Activated CD4-positive, alpha-beta T cell treated with anti-CD3 and anti-CD28 coated beads, Interleukin-2, amount 10 ng/mL, durations not matched to agents 7 days and 5 days (primary cell): ENCODE measurements around the gene OR5A1. TPM values are rescaled to one million over a fixed set of nuclear protein-coding genes. Genes with fewer than 3 reads are reported as not detected.
A peak's percentile ranks its signal among the peaks of the same experiment; 100 is the strongest.
"Not testable (repeated sequence)": the region's sequence is repeated elsewhere in the genome, so short reads cannot be mapped to it uniquely, and the experiment has no call there.

Experiments
- CTCF ChIA-PET: fragments of 350-600 bp; sonication (Branson Sonifier 250); formaldehyde crosslinking; loops from one replicate; lab custom pipeline; 2021; ENCODE audit warnings: antibody characterized with exemption; lab: Charles Lee
- POLR2A ChIA-PET: fragments of 350-600 bp; sonication (Branson Sonifier 250); formaldehyde crosslinking; loops from one replicate; lab custom pipeline; 2021; ENCODE audit warnings: antibody characterized with exemption; lab: Charles Lee
- DNase-seq: peaks from one replicate; pipeline ENCODE4 v3.0.0-alpha.2; 2020
- H3K27ac Mint-ChIP-seq: one replicate; pipeline ENCODE4 v1.8.0; 2021; ENCODE audit warnings: mild to moderate bottlenecking, moderate library complexity, mixed read lengths
- H3K27me3 Mint-ChIP-seq: one replicate; pipeline ENCODE4 v1.8.0; 2021; ENCODE audit warnings: mixed read lengths
- H3K36me3 Mint-ChIP-seq: one replicate; pipeline ENCODE4 v1.8.0; 2021; ENCODE audit warnings: low read depth, mixed read lengths
- H3K4me1 Mint-ChIP-seq: one replicate; pipeline ENCODE4 v1.8.0; 2021; ENCODE audit warnings: mixed read lengths
- H3K4me3 Mint-ChIP-seq: one replicate; pipeline ENCODE4 v1.8.0; 2021; ENCODE audit warnings: mild to moderate bottlenecking, moderate library complexity, mixed read lengths
- H3K9me3 Mint-ChIP-seq: one replicate; pipeline ENCODE4 v1.8.0; 2021; ENCODE audit warnings: mixed read lengths
- total RNA-seq, 2 experiments: library from RNA; stranded (reverse); gene quantifications; one replicate each; pipeline ENCODE4 v1.2.3, GENCODE V29; 2021

OR5A1 gene
- total RNA-seq, 2 experiments from 2014 or later = not detected

- Mint-ChIP-seq H3K27me3 (peaks cover 26% of the 10 kb centered on the region), H3K27ac (no peak overlapping the region), H3K4me1 (peaks cover 9% of the 10 kb centered on the region), H3K36me3 (no peaks in the 10 kb centered on the region), H3K9me3 (no peaks in the 10 kb centered on the region), H3K4me3 (no peak overlapping the region)
- ChIA-PET CTCF (interaction anchor here (1.1 kb wide), 1 partner anchor 256 kb away, joined by 4 read pairs; the partner anchor contains the start of gene DTX4), POLR2A (no interaction called here)
- no peak for DNase-seq
These were observed 9.2 kb upstream of the OR5A1 start for GRCh38 chr11:59427068-59427382.

DNA sequence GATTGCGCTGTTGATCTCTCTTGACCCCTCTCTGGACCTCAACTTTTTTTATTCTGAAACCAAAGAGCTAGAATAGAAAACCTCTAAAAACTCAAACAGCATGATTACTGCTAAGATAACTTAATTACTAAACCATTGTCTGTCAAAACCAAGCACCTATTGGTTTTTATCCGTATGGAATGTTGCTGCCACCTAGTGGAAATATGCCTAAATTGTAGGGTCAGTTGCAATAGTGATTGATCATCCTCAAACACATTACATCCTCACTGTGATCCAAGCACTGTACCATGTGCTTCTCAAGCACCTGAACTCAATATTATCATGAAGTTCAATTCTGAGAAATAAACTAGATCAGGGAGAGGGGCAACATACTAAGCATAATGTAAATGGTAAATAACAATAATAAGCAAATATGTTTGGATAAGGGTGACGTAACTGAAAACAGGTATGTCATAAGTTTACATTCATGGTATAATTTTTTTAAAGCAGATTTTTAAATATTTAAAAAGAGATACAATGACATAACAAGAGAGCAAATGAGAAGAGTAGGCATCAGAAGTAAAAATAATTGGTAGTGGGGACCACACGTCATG is 6.2 kb upstream of the OR5A1 start:
- ChIA-PET CTCF (interaction anchor here (0.5 to 1.2 kb wide), 2 partner anchors 259 to 382 kb away, joined by 3 to 4 read pairs; partner anchors contain the start of gene DTX4), POLR2A (no interaction called here)
- H3K27ac Mint-ChIP-seq = no peak overlapping the region
- H3K36me3 Mint-ChIP-seq = no peaks in the 10 kb centered on the region
- peak; percentile 72 for DNase-seq
- H3K4me1 Mint-ChIP-seq = no peaks in the 10 kb centered on the region
- H3K9me3 Mint-ChIP-seq = no peaks in the 10 kb centered on the region
- no peak overlapping the region for H3K4me3 Mint-ChIP-seq
- H3K27me3 Mint-ChIP-seq = peaks cover 28% of the 10 kb centered on the region

- H3K4me3 Mint-ChIP-seq = no peak overlapping the region
- no peak overlapping the region for H3K27ac Mint-ChIP-seq
- H3K36me3 Mint-ChIP-seq = no peaks in the 10 kb centered on the region
- ChIA-PET CTCF (no interaction called here), POLR2A (no interaction called here)
- no peaks in the 10 kb centered on the region for H3K4me1 Mint-ChIP-seq
- H3K9me3 Mint-ChIP-seq = no peaks in the 10 kb centered on the region
- no peak for DNase-seq
- peaks cover 18% of the 10 kb centered on the region for H3K27me3 Mint-ChIP-seq
These were observed 1.5 kb downstream of the OR5A1 start for GRCh38 chr11:59437770-59438169.

GRCh38 chr11:59445624-59446023 is 9.4 kb downstream of the OR5A1 start:
- peaks cover 13% of the 10 kb centered on the region for H3K9me3 Mint-ChIP-seq
- H3K36me3 Mint-ChIP-seq, H3K27me3 Mint-ChIP-seq, H3K4me1 Mint-ChIP-seq, H3K27ac Mint-ChIP-seq, DNase-seq, CTCF ChIA-PET, POLR2A ChIA-PET, H3K4me3 Mint-ChIP-seq: not testable (repeated sequence)

DNA sequence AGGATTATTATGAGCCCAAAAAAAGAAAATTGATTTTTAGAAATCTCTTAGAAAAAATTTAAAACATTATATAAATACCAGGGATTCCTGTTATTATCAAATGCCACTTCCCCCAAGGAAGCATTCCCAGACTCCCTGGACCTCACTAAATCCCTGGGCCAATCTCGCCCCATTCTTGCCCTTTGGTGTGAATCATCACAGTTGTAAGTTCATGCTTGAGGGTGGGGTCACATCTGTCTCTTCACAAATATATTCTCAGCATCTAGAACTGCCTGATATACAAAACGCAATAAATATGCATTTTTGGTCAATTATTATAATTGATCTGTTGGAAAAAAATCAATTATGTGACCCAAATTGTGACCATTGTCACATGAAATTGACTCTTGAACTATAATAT is 12.2 kb downstream of the OR5A1 start:
- H3K4me1 Mint-ChIP-seq = no peaks in the 10 kb centered on the region

DNA sequence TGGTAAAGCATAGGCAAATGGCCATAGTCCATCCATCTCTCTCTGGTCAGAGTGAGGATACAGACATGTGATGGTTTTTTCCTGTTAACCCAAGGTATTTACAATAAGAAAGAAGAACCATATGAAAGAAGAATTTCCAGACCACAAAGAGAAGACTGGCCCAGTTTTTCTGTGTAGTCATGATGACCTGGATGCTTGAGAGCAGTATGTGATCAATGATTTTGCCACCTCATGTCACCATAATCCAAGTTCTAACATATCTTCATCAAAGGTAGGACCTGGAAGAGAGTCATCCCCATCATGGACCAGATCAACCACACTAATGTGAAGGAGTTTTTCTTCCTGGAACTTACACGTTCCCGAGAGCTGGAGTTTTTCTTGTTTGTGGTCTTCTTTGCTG is 20.4 kb downstream of the OR5A1 start, which contains the start of gene OR4D6:
TSS of gene OR4D6 (plus strand) at position 301 of the 400 bp plus-strand sequence. CDS start at position 301, 0 bp downstream.
- Mint-ChIP-seq H3K27ac (no peak within 1 kb of the TSS), H3K4me1 (no peaks in the 10 kb centered on the region), H3K36me3 (no peaks in the 10 kb centered on the region), H3K4me3 (no peak within 1 kb of the TSS), H3K27me3 (peaks cover 3% of the 10 kb centered on the region), H3K9me3 (no peaks in the 10 kb centered on the region)
- DNase-seq = no peak
- ChIA-PET POLR2A (no interaction called here), CTCF (no interaction called here)

More for the DNA sequence above, 12.2 kb downstream of the OR5A1 start:
- peaks cover 6% of the 10 kb centered on the region for H3K27me3 Mint-ChIP-seq
- H3K36me3 Mint-ChIP-seq = no peaks in the 10 kb centered on the region
- ChIA-PET CTCF (no interaction called here), POLR2A (no interaction called here)
- peaks cover 13% of the 10 kb centered on the region for H3K9me3 Mint-ChIP-seq
- H3K4me3 Mint-ChIP-seq = no peak overlapping the region
- DNase-seq = no peak
- no peak overlapping the region for H3K27ac Mint-ChIP-seq

GRCh38 chr11:59459916-59460315 is 23.6 kb downstream of the OR5A1 start:
- H3K27me3 Mint-ChIP-seq = peaks cover 11% of the 10 kb centered on the region
- H3K27ac Mint-ChIP-seq = no peak overlapping the region
- no peaks in the 10 kb centered on the region for H3K9me3 Mint-ChIP-seq
- POLR2A ChIA-PET = no interaction called here
- CTCF ChIA-PET = no interaction called here
- no peaks in the 10 kb centered on the region for H3K4me1 Mint-ChIP-seq
- no peak overlapping the region for H3K4me3 Mint-ChIP-seq
- H3K36me3 Mint-ChIP-seq = no peaks in the 10 kb centered on the region
- DNase-seq = no peak

GRCh38 chr11:59463190-59463641 is 26.9 kb downstream of the OR5A1 start:
- Mint-ChIP-seq H3K27me3 (peaks cover 11% of the 10 kb centered on the region), H3K4me3 (no peak overlapping the region), H3K36me3 (no peaks in the 10 kb centered on the region), H3K9me3 (no peaks in the 10 kb centered on the region), H3K4me1 (no peaks in the 10 kb centered on the region), H3K27ac (no peak overlapping the region)
- CTCF ChIA-PET = no interaction called here
- no peak for DNase-seq
- POLR2A ChIA-PET = no interaction called here

DNA sequence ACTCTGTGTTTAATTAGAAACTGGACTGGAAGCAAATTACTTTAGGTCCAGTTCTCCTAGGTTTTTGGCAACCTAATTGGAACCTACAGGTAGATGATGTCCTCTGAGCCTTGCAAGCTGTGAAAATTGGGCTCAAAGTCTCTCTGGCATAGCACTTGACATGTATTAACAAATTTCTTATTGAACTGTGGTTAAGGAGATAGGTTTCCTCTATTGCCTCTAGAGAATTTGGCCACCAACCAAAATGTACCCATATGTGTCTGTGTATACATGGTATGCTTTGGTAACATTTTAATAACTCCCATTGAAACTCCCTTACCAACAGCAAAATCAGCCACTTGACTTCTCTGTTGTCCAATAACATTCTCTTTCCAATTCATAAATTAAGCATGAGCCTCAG is 36.7 kb downstream of the OR5A1 start, which contains the start of gene OR4D10:
TSS of gene OR4D10 (plus strand) at position 301 of the 400 bp plus-strand sequence. CDS start 4,115 bp downstream, outside the sequence.
- ChIA-PET POLR2A (no interaction called here), CTCF (no interaction called here)
- H3K27me3 Mint-ChIP-seq = peaks cover 25% of the 10 kb centered on the region
- DNase-seq = no peak
- no peak within 1 kb of the TSS for H3K4me3 Mint-ChIP-seq
- H3K27ac Mint-ChIP-seq = no peak within 1 kb of the TSS
- no peaks in the 10 kb centered on the region for H3K9me3 Mint-ChIP-seq
- no peaks in the 10 kb centered on the region for H3K36me3 Mint-ChIP-seq
- H3K4me1 Mint-ChIP-seq = no peaks in the 10 kb centered on the region

DNA sequence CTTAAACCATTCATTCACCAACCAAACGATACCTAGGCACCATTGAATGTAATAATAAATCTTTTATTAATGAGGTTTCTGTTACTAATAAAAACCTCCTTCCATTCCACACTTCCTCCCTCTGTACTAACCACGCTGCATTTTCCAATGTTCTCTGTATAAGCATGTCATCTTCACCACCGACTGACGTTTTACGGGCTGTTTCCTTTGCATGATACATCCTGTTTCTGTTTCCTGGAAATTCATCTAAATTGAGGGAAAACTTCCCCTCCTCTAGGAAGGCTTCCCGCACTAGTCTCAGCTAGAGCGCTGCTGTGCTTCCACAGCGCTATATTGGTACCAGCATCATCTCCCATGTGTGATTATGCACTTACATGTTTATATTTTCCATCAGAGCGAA is 38.9 kb downstream of the OR5A1 start:
- POLR2A ChIA-PET = no interaction called here
- no peak for DNase-seq
- Mint-ChIP-seq H3K36me3 (no peaks in the 10 kb centered on the region), H3K27ac (no peak overlapping the region), H3K9me3 (no peaks in the 10 kb centered on the region), H3K4me3 (no peak overlapping the region), H3K4me1 (no peaks in the 10 kb centered on the region), H3K27me3 (peaks cover 25% of the 10 kb centered on the region)
- CTCF ChIA-PET = no interaction called here

- Mint-ChIP-seq H3K27ac (no peak overlapping the region), H3K4me1 (no peaks in the 10 kb centered on the region), H3K9me3 (no peaks in the 10 kb centered on the region), H3K36me3 (no peaks in the 10 kb centered on the region), H3K4me3 (no peak overlapping the region), H3K27me3 (peaks cover 14% of the 10 kb centered on the region)
- DNase-seq = no peak
- ChIA-PET CTCF (no interaction called here), POLR2A (no interaction called here)
These were observed 43.6 kb downstream of the OR5A1 start for GRCh38 chr11:59479906-59480305.

DNA sequence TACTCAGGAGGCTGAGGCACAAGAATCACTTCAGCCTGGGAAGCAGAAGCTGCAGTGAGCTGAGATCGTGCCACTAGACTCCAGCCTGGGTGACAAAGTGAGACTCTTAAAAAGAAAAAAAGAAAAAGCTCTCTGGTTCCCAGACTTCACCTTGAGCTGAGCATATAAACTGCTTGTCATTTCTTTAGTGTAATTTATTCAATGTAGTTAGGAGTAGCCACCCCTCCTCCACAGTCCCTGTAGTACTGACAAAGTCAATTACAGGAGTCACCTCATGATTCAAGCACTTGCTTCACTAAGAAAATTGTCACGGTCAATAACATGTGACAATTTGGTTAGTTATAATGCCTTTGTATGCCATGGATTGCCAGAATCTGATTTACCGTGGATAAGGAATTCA is 44.1 kb downstream of the OR5A1 start:
- no peak for DNase-seq
- no peak overlapping the region for H3K27ac Mint-ChIP-seq
- CTCF ChIA-PET = no interaction called here
- H3K27me3 Mint-ChIP-seq = peaks cover 12% of the 10 kb centered on the region
- H3K36me3 Mint-ChIP-seq = no peaks in the 10 kb centered on the region
- POLR2A ChIA-PET = no interaction called here
- no peaks in the 10 kb centered on the region for H3K9me3 Mint-ChIP-seq
- H3K4me1 Mint-ChIP-seq = no peaks in the 10 kb centered on the region
- H3K4me3 Mint-ChIP-seq = no peak overlapping the region
